ENCODE measurements around the gene CTNNA3. TPM values are rescaled to one million over a fixed set of nuclear protein-coding genes. Genes with fewer than 3 reads are reported as not detected.
"Not testable (repeated sequence)": the region's sequence is repeated elsewhere in the genome, so short reads cannot be mapped to it uniquely, and the experiment has no call there.

CTNNA3 gene
- total RNA-seq, 1 donor from 2014 or later = not detected

- intact Hi-C loops (cut with micrococcal nuclease) = no loop called here
Observed at GRCh38 chr10:67259319-67259929, 436.6 kb downstream of the CTNNA3 start.

GRCh38 chr10:67257427-67258144 lies 438.4 kb downstream of the CTNNA3 start:
- intact Hi-C loops (cut with micrococcal nuclease) = no loop called here

GRCh38 chr10:67257018-67257417 lies 439.0 kb downstream of the CTNNA3 start:
- intact Hi-C loops (cut with micrococcal nuclease) = no loop called here

- intact Hi-C loops (cut with micrococcal nuclease) = no loop called here
Observed at GRCh38 chr10:67250686-67251085, 445.3 kb downstream of the CTNNA3 start.

GRCh38 chr10:67246066-67246555 lies 449.9 kb downstream of the CTNNA3 start:
- intact Hi-C loops (cut with micrococcal nuclease) = no loop called here

- intact Hi-C loops (cut with micrococcal nuclease) = no loop called here
Observed at GRCh38 chr10:67242528-67242927, 453.5 kb downstream of the CTNNA3 start.

GRCh38 chr10:67241451-67241850 lies 454.5 kb downstream of the CTNNA3 start:
- intact Hi-C loops (cut with micrococcal nuclease) = no loop called here

GRCh38 chr10:67239864-67240497 lies 456.0 kb downstream of the CTNNA3 start:
- intact Hi-C loops (cut with micrococcal nuclease) = no loop called here

- intact Hi-C loops (cut with micrococcal nuclease) = not testable (repeated sequence)
Observed at GRCh38 chr10:67230680-67231500, 465.1 kb downstream of the CTNNA3 start.

- intact Hi-C loops (cut with micrococcal nuclease) = no loop called here
Observed at GRCh38 chr10:67225226-67225625, 470.8 kb downstream of the CTNNA3 start.

GRCh38 chr10:67224553-67224952 lies 471.4 kb downstream of the CTNNA3 start:
- intact Hi-C loops (cut with micrococcal nuclease) = no loop called here

GRCh38 chr10:67222934-67223333 lies 473.1 kb downstream of the CTNNA3 start:
- intact Hi-C loops (cut with micrococcal nuclease) = no loop called here

- intact Hi-C loops (cut with micrococcal nuclease) = no loop called here
Observed at GRCh38 chr10:67221939-67222494, 474.0 kb downstream of the CTNNA3 start.

- intact Hi-C loops (cut with micrococcal nuclease) = no loop called here
Observed at GRCh38 chr10:67211680-67212079, 484.3 kb downstream of the CTNNA3 start.

GRCh38 chr10:67207923-67208322 lies 488.1 kb downstream of the CTNNA3 start:
- intact Hi-C loops (cut with micrococcal nuclease) = not testable (repeated sequence)

GRCh38 chr10:67200913-67201564 lies 495.0 kb downstream of the CTNNA3 start:
- intact Hi-C loops (cut with micrococcal nuclease) = no loop called here

- intact Hi-C loops (cut with micrococcal nuclease) = no loop called here
Observed at GRCh38 chr10:67175354-67175753, 520.6 kb downstream of the CTNNA3 start.

- intact Hi-C loops (cut with micrococcal nuclease) = no loop called here
Observed at GRCh38 chr10:67173787-67174186, 522.2 kb downstream of the CTNNA3 start.

- intact Hi-C loops (cut with micrococcal nuclease) = no loop called here
Observed at GRCh38 chr10:67171970-67172369, 524.0 kb downstream of the CTNNA3 start.

- intact Hi-C loops (cut with micrococcal nuclease) = no loop called here
Observed at GRCh38 chr10:67156239-67156638, 539.8 kb downstream of the CTNNA3 start.

GRCh38 chr10:67151471-67151870 lies 544.5 kb downstream of the CTNNA3 start:
- intact Hi-C loops (cut with micrococcal nuclease) = no loop called here
